ENCODE results near the gene SFSWAP.
"Not testable (repeated sequence)": the region's sequence is repeated elsewhere in the genome, so short reads cannot be mapped to it uniquely, and the experiment has no call there.

Gene SFSWAP

DNA sequence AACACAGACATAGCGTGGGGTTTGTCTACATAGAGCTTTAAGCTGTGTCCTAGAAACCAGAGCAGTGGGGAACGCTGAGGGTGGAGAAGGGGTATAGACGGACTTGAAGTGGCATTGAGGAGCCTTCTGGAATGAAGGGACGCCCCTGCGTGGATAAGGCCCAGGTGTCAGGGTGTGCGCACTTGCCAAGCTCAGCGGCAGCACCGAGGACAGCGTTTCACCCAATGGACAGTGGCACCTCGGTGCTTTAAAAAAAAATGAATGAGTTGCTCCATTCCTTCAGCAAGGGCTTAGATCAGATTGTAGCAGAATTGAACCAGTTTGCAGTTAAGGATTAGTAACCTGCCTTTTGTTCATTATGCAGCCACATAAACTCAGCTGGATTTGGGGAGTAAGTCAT lies 83.7 kb downstream of the SFSWAP start:
- DNase-seq = no peak

DNA sequence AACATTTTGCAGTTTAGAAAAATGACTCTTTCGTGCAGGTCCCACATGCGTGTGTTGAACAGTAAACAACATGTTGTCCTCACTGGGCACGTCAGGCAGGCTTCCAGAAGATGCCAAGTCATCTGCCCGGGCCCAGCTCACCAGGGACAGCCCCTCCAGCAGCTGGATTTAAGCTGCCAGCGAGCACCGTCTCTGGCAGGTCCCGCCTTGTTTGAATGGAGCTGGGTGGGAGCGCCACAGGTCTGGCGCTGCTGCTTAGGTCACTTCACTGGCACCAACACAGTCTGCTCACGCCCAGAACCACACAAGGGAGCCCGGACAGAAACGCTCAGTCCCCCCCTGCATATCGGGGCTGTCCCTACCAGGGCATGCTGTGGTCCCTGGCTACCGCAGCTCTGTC lies 84.2 kb downstream of the SFSWAP start:
- no peak for DNase-seq

DNA sequence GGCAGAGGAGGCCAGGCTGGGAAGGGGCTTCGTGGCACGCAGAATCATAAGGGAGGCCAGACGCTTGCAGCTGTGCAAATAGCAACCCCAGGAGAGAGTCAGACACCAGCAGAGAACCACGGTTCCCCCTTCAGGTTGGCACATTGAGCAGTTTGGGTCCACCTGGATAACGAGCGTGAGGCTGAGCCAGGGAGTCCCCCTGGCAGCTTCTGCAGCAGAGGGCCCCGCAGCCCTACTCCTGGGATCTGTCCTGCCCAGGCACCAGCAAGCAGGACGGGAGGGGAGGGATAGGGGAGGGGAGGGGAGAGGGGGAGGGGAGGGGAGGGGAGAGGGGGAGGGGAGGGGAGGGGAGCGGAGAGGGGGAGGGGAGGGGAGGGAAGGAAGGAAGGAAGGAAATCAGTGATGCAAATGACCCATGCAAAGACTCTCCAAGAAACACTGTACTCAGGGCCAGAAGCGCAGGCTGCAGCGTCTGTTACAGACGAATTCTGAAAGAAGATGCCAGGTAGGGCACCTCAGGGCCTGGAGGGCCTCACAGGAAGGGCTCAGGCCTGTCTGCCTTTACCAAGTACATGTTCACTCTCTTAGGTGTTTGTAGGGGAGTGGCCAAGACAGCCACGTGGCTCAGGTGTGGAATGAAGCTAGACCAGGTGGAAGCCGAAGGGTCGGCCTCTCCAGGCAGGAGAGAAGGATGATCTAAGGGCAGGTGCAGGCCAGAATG lies 85.0 kb downstream of the SFSWAP start:
- DNase-seq = no peak

DNA sequence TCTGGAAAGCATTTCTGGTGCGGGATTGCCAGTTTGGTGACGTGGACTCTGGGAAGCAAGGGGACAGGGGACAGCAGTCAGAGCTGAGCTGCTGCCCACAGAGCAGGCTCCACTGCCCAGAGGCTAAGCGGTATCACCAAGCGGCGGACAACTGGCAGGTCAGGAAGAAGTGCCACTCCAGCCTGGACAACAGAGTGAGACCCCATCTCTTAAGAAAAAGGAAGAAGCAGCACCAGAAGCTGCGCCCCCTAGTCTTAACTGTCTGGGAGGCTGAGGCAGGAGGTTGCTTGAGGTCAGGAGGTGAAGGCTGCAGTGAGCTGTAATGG lies 85.5 kb downstream of the SFSWAP start:
- no peak for DNase-seq

DNA sequence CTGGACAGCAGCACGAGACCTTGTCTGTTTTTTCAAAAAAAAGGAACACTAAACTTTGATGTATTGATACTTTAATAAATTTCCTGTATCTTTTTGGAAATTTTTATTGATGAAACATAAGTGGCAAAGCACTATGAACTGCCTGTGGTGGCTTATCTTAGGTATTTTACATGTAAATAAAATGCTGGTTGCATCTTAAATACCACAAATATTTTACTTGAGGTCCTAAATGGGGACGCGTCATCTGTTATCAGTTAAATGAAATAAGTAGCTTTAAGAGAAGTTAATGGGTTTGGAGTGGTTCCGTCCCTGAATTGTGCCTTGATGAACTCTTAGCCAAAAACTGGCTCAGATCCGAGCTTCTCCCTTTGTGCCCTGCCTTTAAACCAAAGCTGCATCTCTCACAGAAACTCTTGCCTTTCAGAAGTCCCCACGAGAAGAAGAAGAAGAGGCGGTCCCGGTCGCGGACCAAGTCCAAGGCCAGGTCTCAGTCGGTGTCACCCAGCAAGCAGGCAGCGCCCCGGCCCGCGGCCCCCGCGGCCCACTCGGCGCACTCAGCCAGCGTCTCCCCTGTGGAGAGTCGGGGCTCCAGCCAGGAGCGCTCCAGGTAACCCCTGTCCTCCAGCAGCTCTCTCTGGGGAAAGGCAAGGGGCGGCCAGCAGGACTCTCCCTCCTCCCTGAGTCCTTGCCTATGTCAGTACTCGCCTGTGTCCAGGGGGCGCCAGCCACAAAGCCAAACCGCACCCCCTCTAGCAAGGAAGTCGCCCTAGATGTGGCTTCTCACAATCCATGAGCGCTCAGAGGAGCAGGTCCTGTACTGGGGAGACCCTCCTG lies 86.1 kb downstream of the SFSWAP start:
- no peak for DNase-seq

DNA sequence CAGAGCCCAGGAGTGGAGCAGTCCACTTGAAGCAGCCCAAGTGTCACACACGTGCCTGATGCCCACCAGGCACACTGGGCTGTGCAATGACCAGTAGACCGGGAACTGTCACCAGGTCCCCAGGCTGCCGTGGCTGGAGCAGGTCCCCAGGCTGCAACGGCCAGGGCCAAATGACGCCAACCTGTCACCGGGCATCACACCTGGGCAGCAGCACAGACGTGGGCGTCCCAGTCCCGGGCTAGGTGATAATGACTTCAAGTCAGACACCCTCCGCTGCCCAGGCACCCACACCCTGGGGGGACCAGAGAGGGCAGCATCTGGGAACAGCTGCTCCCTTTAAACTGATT lies 86.7 kb downstream of the SFSWAP start:
- DNase-seq = no peak

DNA sequence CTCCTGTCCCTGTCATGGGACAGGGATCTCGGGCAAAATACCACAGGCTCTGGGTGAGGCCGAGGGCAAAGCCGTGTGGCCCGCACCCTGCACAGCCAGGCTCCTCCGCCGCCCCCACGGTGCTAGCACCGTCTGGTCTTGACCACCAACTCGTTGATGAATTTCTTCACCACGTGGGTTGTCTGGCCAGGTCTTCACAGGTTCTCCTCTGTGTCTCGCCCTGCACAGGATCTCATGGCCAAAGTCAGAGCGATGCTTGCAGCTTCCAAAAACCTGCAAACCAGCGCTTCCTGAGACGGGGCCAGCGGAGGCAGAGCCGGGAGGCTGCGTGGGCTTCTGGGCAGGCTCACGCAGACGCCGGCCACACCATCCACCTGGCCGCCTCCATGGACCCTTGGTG lies 88.3 kb downstream of the SFSWAP start:
- no peak for DNase-seq

DNA sequence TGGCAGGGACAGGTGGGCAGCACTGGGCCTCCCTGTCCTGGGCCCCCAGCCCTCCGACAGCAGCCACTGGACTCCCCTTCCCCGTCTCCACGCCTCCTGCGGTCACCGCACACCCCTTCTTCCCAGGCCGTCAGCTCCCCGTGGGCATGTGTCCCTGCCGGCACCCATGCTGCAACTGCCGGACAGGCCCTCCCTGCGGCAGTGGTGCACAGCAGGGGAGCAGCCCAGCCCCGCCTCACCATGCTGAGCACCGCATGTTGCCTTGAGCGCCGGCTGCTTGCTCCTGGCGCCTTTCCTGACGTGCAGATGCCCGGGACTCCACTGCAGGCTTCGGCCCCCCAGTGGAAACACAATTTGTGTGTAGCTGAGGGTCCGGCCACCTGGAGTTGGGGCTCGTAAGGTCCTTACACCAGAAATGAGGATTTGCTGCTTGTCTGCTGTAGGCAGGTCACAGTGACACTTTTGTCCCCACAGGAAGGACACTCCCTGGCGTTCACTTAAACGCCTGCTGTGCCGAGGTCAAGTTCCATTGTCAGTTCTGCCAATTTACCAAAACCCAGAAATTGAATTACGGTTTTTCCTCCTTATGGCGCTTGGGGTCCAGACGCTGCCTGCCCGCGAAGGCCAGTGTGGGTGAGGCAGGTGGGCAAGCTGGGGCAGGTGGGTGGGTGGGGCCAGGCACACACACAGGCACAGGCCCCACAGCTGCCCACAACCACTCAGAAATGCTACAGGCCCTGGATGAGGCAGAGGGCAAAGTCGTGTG lies 89.1 kb downstream of the SFSWAP start:
- no peak for DNase-seq

DNA sequence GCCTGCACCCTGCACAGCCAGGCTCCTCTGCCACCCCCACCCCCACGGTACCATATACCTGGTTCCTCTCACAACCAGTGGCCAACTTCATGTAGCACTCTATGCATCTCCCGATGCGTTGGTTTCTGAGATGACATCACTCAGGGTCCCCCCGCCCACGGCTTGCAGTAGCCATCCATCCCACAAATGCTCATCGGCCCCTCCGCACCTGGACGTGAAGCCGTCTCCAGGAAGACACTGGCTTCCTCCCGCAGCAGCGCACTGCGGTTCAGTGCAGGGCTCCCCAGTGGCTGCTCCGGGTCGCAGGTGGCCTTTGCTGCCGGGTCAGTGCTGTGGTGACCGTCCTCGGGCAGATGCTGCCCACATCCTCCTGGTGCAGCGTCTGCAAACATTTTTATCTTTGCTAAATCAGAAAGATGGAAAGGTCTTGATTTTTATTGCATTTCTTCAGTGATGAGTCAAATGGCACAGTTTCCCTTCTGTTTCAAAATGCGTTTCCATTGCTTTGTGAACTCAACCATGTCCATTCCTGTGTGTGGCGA lies 89.8 kb downstream of the SFSWAP start:
- DNase-seq = no peak

DNA sequence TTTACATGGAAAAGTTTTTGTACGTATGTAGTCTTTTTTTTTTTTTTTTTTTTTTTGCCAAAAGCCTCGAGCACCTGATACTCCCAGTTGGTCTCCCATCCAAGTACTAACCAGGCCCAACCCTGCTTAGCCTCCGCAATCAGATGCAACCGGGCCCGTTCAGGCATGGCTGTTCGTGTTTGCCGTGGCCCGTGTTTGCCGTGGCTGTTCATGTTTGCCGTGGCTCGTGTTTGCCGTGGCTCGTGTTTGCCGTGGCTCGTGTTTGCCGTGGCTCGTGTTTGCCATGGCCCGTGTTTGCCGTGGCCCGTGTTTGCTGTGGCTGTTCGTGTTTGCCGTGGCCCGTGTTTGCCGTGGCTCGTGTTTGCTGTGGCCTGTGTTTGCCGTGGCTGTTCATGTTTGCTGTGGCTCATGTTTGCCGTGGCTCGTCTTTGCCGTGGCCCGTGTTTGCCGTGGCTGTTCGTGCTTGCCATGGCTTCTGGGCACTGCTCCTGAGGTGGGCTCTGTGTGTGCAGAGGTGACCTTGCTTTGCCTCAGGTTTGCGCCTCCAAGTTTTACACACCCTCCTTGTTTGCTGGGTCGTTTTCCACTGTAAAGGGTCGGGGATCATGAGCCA lies 90.5 kb downstream of the SFSWAP start:
- no peak for DNase-seq

DNA sequence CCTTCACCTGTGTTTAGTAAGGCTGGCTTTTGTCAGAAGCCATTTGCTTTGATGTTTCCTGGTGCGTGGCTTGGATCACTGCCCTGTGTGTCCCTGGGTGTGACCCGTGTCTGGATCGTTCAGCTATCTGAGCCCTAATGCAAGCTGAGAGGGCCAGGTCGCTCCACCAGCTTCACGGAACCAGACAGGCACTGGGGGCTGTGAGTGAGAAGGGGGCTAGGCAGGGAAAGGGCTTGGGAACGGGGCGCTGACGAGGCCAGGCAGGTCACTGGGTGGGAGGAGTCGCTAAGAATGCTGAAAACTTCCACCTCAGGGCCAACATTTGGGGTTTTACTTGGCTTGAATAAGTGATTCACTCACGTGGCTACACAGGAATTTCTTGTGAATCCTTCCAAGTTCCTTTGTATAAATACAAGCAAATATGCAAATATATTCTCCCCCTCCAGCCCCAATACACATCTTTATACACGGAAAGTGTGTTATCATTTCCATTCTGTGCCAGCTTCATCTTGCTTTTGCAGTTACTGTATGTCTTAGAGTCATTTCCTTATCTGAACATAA lies 93.2 kb downstream of the SFSWAP start:
- peak; percentile 34 for DNase-seq

DNA sequence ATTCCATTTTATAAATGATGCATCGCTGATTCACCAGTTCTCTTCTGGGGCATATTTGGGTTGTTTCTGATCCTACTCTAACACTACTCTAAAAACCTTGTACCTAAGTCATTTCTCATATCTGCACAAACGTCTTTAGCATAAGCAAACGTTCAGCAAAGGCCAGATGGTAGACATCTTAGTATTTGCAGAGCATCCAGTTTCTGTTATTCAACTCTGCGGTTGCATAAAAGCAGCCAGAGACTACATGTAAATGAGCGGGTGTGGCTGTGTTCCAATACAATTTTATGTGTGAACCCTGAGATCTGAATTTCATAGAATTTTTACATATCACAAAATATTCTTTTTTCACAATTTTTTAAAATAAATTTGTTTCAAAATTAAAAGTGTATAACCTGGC lies 94.5 kb downstream of the SFSWAP start:
- DNase-seq = no peak

DNA sequence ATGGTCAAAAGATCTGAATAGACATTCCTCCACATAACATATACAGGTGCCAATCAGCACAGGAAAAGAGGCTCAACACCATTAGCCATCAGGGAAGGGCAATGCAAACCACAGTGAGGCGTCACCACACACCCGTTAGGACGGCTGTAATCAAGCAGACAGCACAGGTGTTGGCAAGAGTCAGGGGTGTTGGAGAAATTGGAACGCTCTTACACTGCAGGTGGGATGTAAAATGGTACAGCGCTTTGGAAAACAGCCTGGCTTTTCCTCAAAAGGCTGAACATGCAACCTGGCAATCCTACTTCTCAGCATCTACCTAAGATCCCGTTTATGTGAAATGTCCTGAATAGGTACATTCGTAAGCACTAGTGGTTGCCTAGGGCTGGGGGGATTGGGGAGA lies 95.8 kb downstream of the SFSWAP start:
- DNase-seq = no peak

DNA sequence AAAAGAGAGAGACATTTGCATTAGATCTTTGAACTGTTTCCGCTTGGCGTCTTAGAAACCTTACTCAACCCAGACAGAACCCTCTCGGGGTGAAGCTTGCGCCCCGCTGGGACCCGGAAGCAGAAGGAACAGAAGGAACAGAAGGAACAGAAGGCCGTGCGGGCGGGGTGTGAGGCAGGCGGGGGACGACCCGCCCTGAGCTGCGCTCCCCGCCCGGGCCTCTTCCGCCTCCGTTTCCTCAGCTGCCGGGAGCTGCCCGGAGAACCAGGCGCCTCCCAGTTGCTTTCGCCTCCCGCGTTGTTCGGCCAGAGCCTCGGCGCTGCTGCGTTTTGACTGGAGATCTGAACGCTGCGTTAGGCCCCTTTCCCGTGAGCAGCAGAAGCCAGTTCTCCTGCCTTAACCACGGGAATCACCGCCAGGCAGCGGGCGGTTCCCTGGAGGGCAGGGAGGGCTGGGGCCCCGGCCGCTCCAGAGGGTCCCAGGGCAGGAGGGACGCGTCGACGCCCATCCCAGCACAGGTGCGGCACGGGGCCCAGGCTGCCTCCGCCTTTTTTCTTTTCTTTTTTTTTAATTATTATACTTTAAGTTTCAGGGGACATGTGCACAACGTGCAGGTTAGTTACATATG lies 98.0 kb downstream of the SFSWAP start:
- DNase-seq = no peak

DNA sequence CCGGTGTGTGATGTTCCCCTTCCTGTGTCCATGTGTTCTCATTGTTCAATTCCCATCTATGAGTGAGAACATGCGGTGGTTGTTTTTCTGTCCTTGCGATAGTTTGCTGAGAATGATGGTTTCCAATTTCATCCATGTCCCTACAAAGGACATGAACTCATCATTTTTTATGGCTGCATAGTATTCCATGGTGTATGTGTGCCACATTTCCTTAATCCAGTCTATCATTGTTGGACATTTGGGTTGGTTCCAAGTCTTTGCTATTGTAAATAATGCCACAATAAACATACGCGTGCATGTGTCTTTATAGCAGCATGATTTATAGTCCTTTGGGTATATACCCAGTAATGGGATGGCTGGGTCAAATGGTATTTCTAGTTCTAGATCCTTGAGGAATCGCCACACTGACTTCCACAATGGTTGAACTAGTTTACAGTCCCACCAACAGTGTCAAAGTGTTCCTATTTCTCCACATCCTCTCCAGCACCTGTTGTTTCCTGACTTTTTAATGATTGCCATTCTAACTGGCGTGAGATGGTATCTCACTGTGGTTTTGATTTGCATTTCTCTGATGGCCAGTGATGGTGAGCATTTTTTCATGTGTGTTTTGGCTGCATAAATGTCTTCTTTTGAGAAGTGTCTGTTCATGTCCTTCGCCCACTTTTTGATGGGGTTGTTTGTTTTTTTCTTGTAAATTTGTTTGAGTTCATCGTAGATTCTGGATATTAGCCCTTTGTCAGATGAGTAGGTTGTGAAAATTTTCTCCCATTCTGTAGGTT lies 98.8 kb downstream of the SFSWAP start:
- DNase-seq = not testable (repeated sequence)

DNA sequence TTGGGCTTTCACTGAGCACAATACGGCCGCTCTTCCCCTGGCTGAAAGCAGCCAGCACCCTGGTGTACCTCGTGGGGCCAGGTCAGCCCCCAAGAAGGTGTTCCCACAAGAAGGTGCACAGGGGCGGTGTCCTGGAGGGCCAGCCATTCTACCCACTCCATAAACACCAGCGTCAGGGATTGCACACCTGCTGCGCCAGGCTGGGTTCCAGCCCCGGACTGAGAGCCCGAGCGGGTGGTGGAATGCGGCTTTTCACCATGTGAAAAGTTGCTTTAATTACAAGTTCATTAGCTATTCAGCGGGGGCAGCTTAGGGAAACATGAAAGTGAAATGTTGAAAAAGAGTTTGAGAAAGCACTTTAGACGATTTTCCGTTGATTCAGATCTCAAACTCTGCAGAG lies 99.8 kb downstream of the SFSWAP start:
- no peak for DNase-seq

DNA sequence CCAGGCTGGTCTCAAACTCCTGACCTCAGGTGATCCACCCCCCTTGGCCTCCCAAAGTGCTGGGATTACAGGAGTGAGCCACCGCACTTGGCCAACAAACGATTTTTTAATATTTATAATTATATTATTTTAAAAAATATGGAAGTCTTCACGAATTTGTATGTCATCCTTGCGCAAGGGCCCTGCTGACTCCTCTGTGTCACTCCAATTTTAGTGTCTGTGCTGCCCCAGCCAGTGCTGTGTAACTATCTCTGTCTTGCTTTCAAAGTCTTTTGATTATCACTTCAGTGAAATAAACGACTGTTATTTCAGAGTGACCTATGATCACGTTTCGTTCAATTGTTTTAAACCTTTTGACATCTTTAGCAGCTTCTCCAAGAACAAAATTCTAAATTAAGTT lies 104.2 kb downstream of the SFSWAP start:
- DNase-seq = no peak

DNA sequence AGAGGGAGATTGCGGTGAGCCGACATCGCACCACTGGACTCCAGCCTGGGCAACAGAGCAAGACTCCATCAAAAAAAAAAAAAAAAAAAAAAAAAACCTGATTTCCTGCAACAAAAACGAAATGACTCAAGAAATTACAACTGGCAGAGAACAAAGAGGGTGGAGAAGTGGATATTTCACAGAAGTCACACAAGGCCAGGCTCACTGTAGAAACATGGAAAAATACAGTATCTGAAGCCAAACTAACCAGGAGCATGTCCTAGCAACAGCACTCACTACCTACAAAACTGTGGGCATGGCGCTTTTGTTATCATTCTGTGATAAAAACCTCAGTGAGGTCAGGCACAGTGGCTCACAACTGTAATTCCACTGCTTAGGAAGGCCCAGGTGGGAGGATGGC lies 105.6 kb downstream of the SFSWAP start:
- DNase-seq = no peak

DNA sequence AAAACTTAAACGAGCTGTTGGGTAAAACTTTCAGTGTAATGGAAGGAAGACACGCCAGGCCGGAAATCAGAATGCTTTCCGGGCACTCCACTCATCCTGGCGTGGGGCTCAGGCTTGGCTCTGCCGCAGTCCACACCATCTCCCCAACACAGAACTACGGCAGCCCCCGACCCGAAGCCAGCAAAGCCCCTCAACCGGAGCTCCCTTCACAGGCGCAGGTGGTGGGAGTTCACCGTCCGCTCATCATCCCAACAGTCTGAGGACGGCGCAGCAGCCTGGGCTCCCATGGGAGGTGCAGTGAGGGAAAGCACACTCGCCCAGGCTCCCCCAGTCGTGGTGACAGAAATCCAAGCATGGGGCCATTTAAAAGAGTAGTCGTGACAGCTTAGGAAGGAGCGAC lies 106.4 kb downstream of the SFSWAP start:
- no peak for DNase-seq

DNA sequence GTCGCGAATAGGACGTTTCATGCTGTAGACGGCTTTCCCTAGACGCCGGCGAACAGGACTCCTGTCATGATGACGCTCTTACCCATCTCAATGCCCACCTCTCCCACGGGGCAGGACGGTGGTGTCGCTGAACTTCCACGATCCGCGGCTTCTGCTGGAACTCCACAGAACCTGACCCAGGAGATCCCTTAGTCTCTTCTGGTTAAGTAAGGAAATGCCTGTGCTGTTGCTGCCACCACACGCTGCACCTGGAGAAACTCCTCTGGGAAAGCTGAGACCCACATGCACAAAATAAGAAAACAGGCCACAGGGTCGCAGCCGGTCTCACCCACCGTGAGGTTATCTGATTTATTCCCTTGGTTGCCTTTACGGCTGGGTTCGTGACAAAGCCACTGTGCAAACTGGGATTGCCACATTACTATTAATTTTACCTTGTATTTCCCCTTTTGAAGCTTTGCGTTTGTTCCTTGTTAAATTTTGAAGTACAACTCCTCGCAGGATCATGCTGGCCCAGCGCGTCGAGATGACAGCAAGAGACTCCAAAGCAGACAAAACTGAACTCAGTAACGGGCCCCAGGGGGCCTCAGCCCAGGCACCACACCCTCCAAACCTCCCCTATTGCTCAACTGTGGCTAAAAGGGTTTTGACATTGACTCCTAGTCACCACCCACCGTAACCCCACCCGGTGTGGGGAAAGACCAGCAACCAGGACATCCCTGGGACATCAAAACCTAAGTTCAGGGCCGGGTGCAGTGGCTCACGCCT lies 108.1 kb downstream of the SFSWAP start:
- no peak for DNase-seq

DNA sequence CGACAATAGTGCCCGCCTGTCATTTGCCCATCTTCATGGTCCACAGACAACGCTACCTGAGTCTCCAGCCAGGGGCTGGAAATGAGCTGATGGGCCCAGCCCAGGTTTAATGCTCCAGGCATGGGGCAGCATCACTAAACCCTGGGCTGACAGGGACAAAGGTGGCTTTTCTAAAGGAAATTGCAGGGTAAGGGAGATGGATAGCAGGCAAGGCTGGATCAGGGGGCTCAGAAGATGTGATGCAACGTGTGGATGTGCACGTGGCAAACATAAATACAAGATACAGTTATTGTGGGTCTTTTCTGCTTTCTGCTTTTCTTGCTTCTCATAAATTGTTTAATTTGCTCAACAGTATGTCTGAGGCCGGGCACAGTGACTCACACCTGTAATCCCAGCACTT lies 113.6 kb downstream of the SFSWAP start:
- no peak for DNase-seq
